CD14-positive monocyte (primary cell): ENCODE measurements around the gene CD69. TPM values are rescaled to one million over a fixed set of nuclear protein-coding genes. Genes with fewer than 3 reads are reported as not detected.

Experiments used
- DNase-seq, 3 donors: peaks; one replicate each; pipeline ENCODE4 v3.0.0-alpha.2; 2011 to 2022
- H2AFZ ChIP-seq: 2 replicates; pipeline ENCODE4 v1.6.0; 2012; ENCODE audit warnings: mild to moderate bottlenecking, low read depth, low read length, inconsistent platforms; ENCODE audit not compliant: insufficient read depth, poor library complexity, severe bottlenecking
- H3K27ac ChIP-seq, 2 donors: 1 replicate in 1 of 2; 2 replicates in 1 of 2; pipeline ENCODE4 v1.5.1; 2012 to 2013; ENCODE audit warnings: low read length in 2 of 2, control low read depth in 1 of 2, inconsistent platforms in 1 of 2, low read depth in 1 of 2, mild to moderate bottlenecking in 1 of 2
- H3K27me3 ChIP-seq, 2 donors: one replicate each; pipeline versions ENCODE4 v1.6.0 to v1.6.1; 2011 to 2013; ENCODE audit warnings: low read length in 2 of 2; ENCODE audit not compliant: control insufficient read depth in 2 of 2, insufficient read depth in 2 of 2
- H3K36me3 ChIP-seq, 2 donors: replicated peaks in 1 of 2; 1 replicate in 1 of 2; 2 replicates in 1 of 2; pipeline versions ENCODE4 v1.5.1 to v1.6.1; 2012 to 2013; ENCODE audit warnings: low read length in 2 of 2, control low read depth in 1 of 2, inconsistent platforms in 1 of 2, mild to moderate bottlenecking in 1 of 2; ENCODE audit not compliant: insufficient read depth in 2 of 2, control insufficient read depth in 1 of 2
- H3K4me1 ChIP-seq, 2 donors: 1 replicate in 1 of 2; 2 replicates in 1 of 2; pipeline versions ENCODE4 v1.5.1 to v1.6.1; 2012 to 2013; ENCODE audit warnings: low read length in 2 of 2, control low read depth in 1 of 2, inconsistent platforms in 1 of 2, mild to moderate bottlenecking in 1 of 2, moderate library complexity in 1 of 2; ENCODE audit not compliant: insufficient read depth in 2 of 2, control insufficient read depth in 1 of 2
- H3K4me2 ChIP-seq: replicated peaks from 2 replicates; pipeline ENCODE3; 2012; ENCODE audit warnings: low read length, moderate library complexity, mild to moderate bottlenecking; ENCODE audit not compliant: poor library complexity, severe bottlenecking; ENCODE audit errors: extremely low read depth
- H3K4me3 ChIP-seq, 3 experiments: fragments of 200-600 bp in 1 of 3; sonication (generic) in 1 of 3; replicated peaks in 1 of 3; 1 replicate in 2 of 3; 2 replicates in 1 of 3; pipeline ENCODE4 v1.5.1; 2011 to 2013; ENCODE audit warnings: low read length in 3 of 3, mild to moderate bottlenecking in 3 of 3, control low read depth in 2 of 3, low read depth in 2 of 3, inconsistent platforms in 1 of 3, moderate library complexity in 1 of 3
- H3K79me2 ChIP-seq: 2 replicates; pipeline ENCODE4 v1.6.0; 2012; ENCODE audit warnings: mild to moderate bottlenecking, control low read depth, inconsistent platforms, low read length, moderate library complexity; ENCODE audit not compliant: insufficient read depth
- H3K9ac ChIP-seq: 2 replicates; pipeline ENCODE4 v1.6.0; 2017; ENCODE audit warnings: low read length, mild to moderate bottlenecking; ENCODE audit not compliant: insufficient read depth, poor library complexity, severe bottlenecking
- H3K9me3 ChIP-seq, 2 donors: replicated peaks in 1 of 2; 1 replicate in 1 of 2; 2 replicates in 1 of 2; pipeline versions ENCODE4 v1.5.1 to v1.6.1; 2012 to 2013; ENCODE audit warnings: low read length in 2 of 2, control low read depth in 1 of 2; ENCODE audit not compliant: control insufficient read depth in 1 of 2, insufficient read depth in 1 of 2
- H4K20me1 ChIP-seq: 2 replicates; pipeline ENCODE4 v1.6.0; 2012; ENCODE audit warnings: mild to moderate bottlenecking, low read length, control low read depth, moderate library complexity; ENCODE audit not compliant: insufficient read depth
- H3K27ac Mint-ChIP-seq, 7 donors: one replicate each; pipeline ENCODE4 v1.8.0; 2020; ENCODE audit warnings: mild to moderate bottlenecking in 7 of 7, mixed read lengths in 7 of 7, moderate library complexity in 6 of 7, inconsistent platforms in 2 of 7
- H3K27me3 Mint-ChIP-seq, 3 donors: one replicate each; pipeline ENCODE4 v1.8.0; 2021 to 2022; ENCODE audit warnings: low read depth in 3 of 3, mild to moderate bottlenecking in 3 of 3, mixed read lengths in 3 of 3, moderate library complexity in 3 of 3, inconsistent platforms in 1 of 3
- H3K36me3 Mint-ChIP-seq, 2 donors: one replicate each; pipeline ENCODE4 v1.8.0; 2020; ENCODE audit warnings: mixed read lengths in 2 of 2, inconsistent platforms in 1 of 2, mild to moderate bottlenecking in 1 of 2
- H3K4me1 Mint-ChIP-seq: one replicate; pipeline ENCODE4 v1.8.0; 2020; ENCODE audit warnings: mild to moderate bottlenecking, mixed read lengths
- H3K4me3 Mint-ChIP-seq, 2 donors: one replicate each; pipeline ENCODE4 v1.8.0; 2020; ENCODE audit warnings: mild to moderate bottlenecking in 2 of 2, mixed read lengths in 2 of 2, moderate library complexity in 1 of 2
- H3K9me3 Mint-ChIP-seq, 7 donors: one replicate each; pipeline ENCODE4 v1.8.0; 2020 to 2022; ENCODE audit warnings: mixed read lengths in 7 of 7, mild to moderate bottlenecking in 6 of 7, moderate library complexity in 6 of 7, inconsistent platforms in 2 of 7
- WGBS: methylation state at CpG from one replicate; pipeline ENCODE4 v1.1.5; 2013; ENCODE audit warnings: missing lambda C conversion rate; ENCODE audit not compliant: insufficient coverage; 5-methylcytosine and 5-hydroxymethylcytosine counted together
- intact Hi-C, 2 donors: fragments of 100-400 bp; cut with micrococcal nuclease; formaldehyde crosslinking; loops; one replicate each; pipeline versions ENCODE4 v1.15.0 to v1.15.1; 2023
- polyA plus RNA-seq, 3 donors: library from polyadenylated mRNA; depleted of rRNA in 1 of 3; unstranded in 2 of 3; stranded (reverse) in 1 of 3; fragments of 300-500 nt in 2 of 3; fragments of >200 nt in 1 of 3; fragmentation: Illumina TruSeq in 2 of 3; gene quantifications; 1 replicate in 2 of 3; 2 replicates in 1 of 3; pipeline ENCODE4 v1.2.3, GENCODE V29; 2012 to 2021
- TF ChIP-seq, protein P1 (sequence below): fragments of 200-600 bp; IDR thresholded peaks from one replicate; pipeline ENCODE4 v1.8.0; 2022; ENCODE audit warnings: antibody characterized with exemption, mild to moderate bottlenecking

CD69 gene
- polyA plus RNA-seq, 3 donors: 5.8 to 12.4 (median 6.0) TPM

DNA sequence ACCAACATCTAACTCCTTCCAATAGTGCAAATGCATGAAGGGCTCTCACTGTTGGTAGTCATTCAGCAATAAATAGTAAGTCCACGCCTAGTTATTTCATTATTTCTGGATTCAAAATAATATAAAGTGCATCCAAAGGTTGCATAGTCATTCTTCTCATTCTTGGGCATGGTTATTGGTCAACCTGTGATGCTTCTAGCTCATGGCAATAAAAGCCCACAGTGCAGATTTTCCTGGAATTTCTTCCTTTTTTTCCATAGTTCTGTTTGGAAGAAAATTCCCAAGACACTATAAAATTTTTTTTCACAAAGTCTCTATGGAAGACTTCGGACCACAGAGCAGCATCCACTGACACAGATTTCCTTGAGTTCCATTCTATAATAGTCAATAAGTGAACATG lies 7.6 kb downstream of the CD69 start:
- peaks cover 6 to 15% of the 10 kb centered on the region in 2 donors for H3K4me1 ChIP-seq
- no peak overlapping the region for H3K27ac Mint-ChIP-seq
- TF ChIP-seq, protein P1, sequence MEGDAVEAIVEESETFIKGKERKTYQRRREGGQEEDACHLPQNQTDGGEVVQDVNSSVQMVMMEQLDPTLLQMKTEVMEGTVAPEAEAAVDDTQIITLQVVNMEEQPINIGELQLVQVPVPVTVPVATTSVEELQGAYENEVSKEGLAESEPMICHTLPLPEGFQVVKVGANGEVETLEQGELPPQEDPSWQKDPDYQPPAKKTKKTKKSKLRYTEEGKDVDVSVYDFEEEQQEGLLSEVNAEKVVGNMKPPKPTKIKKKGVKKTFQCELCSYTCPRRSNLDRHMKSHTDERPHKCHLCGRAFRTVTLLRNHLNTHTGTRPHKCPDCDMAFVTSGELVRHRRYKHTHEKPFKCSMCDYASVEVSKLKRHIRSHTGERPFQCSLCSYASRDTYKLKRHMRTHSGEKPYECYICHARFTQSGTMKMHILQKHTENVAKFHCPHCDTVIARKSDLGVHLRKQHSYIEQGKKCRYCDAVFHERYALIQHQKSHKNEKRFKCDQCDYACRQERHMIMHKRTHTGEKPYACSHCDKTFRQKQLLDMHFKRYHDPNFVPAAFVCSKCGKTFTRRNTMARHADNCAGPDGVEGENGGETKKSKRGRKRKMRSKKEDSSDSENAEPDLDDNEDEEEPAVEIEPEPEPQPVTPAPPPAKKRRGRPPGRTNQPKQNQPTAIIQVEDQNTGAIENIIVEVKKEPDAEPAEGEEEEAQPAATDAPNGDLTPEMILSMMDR: no peak
- no peak overlapping the region for H3K27ac ChIP-seq
- no peaks in the 10 kb centered on the region for H3K27me3 ChIP-seq
- peaks cover 0 to 4% (median 0%) of the 10 kb centered on the region in 7 donors for H3K9me3 Mint-ChIP-seq
- H3K9ac ChIP-seq: no peak overlapping the region
- WGBS: no CpG with 5 or more reads among the region's 2 CpGs
- H3K36me3 Mint-ChIP-seq: peaks cover 0 to 5% of the 10 kb centered on the region in 2 donors
- peaks cover 16% of the 10 kb centered on the region for H3K4me1 Mint-ChIP-seq
- H3K79me2 ChIP-seq: no peaks in the 10 kb centered on the region
- H3K4me3 ChIP-seq: no peak overlapping the region
- H3K4me3 Mint-ChIP-seq: no peak overlapping the region
- intact Hi-C loops: loop anchor here (5.0 kb wide), 3 partner anchors 44 to 179 kb away; partner anchors contain the start of gene CLEC2A (in 1 of the 2)
- H2AFZ ChIP-seq: no peak overlapping the region
- no peak for DNase-seq
- H4K20me1 ChIP-seq: no peaks in the 10 kb centered on the region
- no peak overlapping the region for H3K4me2 ChIP-seq
- no peaks in the 10 kb centered on the region for H3K36me3 ChIP-seq
- H3K9me3 ChIP-seq: no peaks in the 10 kb centered on the region
- H3K27me3 Mint-ChIP-seq: peaks cover 0 to 2% (median 1%) of the 10 kb centered on the region in 3 donors

DNA sequence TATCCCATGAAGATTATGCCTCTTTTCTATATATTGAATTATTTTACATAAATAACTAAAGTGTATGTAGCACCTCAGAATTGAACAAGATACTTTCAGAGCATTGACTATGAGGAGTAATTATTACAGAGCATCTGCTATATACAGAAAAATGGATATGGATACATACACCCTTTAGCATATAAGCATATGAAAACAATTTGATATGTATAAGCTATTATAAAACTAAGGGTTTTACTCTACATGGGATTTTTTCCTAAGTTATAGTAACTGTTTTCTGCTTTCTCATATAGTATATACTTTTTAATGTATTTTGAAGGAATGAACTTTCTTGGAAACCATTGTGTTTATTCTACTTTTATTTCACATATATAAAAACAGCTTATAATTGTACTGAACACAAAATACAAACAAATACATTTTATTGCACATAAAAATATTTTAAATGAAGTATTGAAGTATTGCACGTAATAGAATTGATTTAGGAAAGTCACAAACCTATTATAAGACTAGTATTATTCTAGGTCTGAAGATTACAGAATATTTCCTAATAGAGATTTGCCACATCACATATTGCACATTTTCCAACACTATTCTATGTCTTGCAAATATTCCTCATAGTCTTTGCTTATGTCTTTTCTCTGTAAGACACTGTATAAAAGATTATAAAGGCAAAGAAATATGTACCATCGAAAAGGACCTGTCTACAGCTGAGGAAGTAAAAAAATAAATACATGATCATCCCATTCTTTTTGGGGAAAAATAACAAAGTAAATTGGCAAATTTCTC lies 8.4 kb downstream of the CD69 start:
- H3K4me3 Mint-ChIP-seq: no peak overlapping the region
- TF ChIP-seq, protein P1: no peak
- H3K27ac Mint-ChIP-seq: no peak overlapping the region
- no CpG with 5 or more reads among the region's 2 CpGs for WGBS
- Histone ChIP-seq H3K27me3 (no peaks in the 10 kb centered on the region), H3K27ac (no peak overlapping the region), H2AFZ (no peak overlapping the region), H3K4me2 (no peak overlapping the region), H3K9me3 (no peaks in the 10 kb centered on the region), H3K79me2 (no peaks in the 10 kb centered on the region), H3K4me3 (no peak overlapping the region), H3K9ac (no peak overlapping the region), H3K4me1 (peaks cover 4 to 13% of the 10 kb centered on the region in 2 donors), H3K36me3 (no peaks in the 10 kb centered on the region), H4K20me1 (no peaks in the 10 kb centered on the region)
- intact Hi-C loops: loop anchor here (5.0 kb wide), 3 partner anchors 45 to 180 kb away; partner anchors contain the start of gene CLEC2A (in 1 of the 2)
- peaks cover 0 to 2% (median 1%) of the 10 kb centered on the region in 3 donors for H3K27me3 Mint-ChIP-seq
- no peak for DNase-seq
- H3K4me1 Mint-ChIP-seq: peaks cover 11% of the 10 kb centered on the region
- H3K36me3 Mint-ChIP-seq: peaks cover 0 to 5% of the 10 kb centered on the region in 2 donors
- peaks cover 0 to 4% (median 0%) of the 10 kb centered on the region in 7 donors for H3K9me3 Mint-ChIP-seq
